ENCODE results near the gene TAX1BP1.

The TAX1BP1 gene

GRCh38 chr7:27872356-27873275, 132.7 kb downstream of the TAX1BP1 start:
- no peak for DNase-seq (ENCODE audit: low read depth, low spot score)

DNA sequence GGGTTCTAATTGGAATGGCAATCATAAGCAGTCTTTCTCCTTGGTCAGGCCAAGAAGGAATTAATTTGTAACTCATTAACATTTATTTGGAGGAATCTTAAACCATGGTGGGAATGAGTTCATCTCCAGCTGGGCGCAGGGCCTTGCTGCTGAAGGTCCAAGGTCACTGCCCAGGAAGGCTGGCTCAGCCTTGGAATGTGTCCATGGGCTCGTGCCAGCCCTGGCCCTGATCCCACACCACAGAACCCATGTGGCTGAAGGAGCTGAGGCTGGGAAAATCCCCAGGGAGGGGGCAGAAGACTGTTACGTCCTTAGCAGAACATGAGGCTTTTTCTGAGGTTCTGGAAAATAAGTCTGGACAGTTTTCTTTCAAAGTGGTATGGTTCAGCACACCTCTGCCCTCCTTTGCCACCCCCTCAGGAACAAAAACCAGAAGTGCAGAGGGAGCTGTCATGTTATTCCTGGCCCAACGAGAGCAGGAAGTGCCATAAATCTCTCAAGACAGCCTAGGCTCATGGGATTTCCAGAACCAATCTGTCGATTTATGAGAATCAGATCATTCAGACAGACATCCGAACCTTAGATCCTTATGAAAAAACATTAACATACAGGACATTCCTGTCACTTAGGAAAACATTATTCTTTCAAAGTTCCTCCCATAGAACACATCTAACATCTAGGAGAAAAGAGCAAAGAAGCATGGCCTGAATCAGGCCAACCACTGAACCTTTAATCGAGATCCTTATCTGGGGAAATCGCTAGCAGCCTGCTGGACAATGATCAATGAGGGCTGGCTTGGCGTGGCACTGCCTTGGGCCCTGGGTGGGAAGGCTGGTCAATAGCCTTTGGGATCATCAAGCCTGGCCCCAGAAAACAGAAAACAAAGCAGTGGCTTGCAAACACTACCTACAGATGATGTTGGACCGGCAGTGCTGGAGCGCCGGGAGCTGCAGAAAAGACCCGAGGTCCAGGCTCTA, 134.3 kb downstream of the TAX1BP1 start:
- DNase-seq (ENCODE audit: low read depth, low spot score), result no peak

More at GRCh38 chr7:27872356-27873275, 132.7 kb downstream of the TAX1BP1 start:
- H3K27ac ChIP-seq, result no peak overlapping the region

DNA sequence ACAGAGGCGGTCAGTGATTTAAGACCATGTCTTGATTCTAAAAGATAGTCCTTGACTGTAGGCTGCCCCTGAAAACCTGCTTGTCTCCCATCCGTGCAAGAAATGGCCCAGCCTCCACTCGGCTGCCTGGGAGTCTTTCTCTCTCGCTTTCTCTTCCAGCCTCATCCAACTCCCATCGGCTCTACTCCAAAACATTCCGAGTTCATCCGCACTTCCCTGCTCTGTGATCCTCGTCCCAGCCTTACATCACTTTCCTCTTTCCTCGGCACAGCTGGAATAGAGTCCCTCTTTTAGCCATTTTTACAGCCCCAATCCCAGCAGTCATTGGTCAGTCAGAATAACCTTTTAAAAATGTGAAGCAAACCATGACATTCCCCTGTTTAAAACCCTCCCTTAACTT, 135.1 kb downstream of the TAX1BP1 start:
- H3K27ac ChIP-seq, result no peak overlapping the region
- no peak for DNase-seq (ENCODE audit: low read depth, low spot score)

More for the DNA sequence above, 134.3 kb downstream of the TAX1BP1 start:
- no peak overlapping the region for H3K27ac ChIP-seq

DNA sequence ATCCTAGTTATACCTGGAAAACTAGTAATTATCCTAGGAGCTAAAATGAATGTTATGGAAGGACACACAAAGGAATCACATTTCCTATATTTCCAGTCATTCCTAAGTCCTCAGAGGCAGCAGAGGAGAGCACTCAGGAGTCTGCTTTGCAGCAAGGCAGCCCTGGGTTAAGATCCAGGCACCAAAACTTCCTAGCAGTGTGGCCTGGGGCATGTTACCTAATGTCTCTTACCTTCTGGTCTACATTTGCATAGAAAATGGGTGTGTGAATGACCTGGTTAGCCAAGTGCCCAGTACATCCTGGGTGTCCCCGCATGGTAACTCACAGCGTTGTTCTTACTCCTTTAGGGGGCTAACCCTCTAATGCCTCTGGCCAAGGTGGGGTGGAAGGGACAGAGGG, 135.9 kb downstream of the TAX1BP1 start:
- no peak for DNase-seq (ENCODE audit: low read depth, low spot score)
- H3K27ac ChIP-seq, result no peak overlapping the region

- no peak for DNase-seq (ENCODE audit: low read depth, low spot score)
- no peak overlapping the region for H3K27ac ChIP-seq
Measured at GRCh38 chr7:27876756-27877155, 136.8 kb downstream of the TAX1BP1 start.

All from epithelial cell of prostate (primary cell).